ENCODE measurements around the gene PRSS57. TPM values are rescaled to one million over a fixed set of nuclear protein-coding genes. Genes with fewer than 3 reads are reported as not detected.
A peak's percentile ranks its signal among the peaks of the same experiment; 100 is the strongest.

The PRSS57 gene
- total and polyA plus RNA-seq, 2 of the 13 experiments (the other 11 are each of a cell fraction or from before 2014, with no cell fraction given), result 0.12 TPM; not detected in 1

DNA sequence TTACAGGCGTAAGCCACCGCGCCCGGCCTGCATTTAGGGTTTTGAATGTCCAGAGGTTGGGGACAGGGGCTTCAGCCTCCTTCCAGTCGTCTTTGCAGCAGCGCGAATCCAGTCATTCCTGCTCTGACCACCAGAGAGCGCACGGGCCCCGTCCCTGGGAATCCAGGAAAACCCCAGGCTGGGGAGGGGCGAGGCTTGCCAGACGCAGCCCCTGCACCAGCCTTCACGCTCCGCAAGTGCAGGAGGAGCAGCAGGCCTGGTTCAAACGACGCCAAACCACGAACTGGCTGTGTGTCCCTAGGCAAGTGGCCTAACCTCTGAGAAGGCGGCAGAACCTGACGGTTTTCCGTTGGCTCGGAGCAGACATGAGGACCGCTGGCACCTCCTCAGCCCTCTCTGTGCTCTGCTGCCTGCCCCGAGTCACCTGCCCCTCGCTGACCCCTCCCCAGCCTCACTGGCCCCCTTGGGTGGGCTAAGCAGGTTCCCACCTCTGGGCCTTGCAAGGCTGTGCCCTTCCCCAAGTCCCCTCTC is 30.3 kb downstream of the PRSS57 start (continued):
- TF ChIP-seq, protein P1, sequence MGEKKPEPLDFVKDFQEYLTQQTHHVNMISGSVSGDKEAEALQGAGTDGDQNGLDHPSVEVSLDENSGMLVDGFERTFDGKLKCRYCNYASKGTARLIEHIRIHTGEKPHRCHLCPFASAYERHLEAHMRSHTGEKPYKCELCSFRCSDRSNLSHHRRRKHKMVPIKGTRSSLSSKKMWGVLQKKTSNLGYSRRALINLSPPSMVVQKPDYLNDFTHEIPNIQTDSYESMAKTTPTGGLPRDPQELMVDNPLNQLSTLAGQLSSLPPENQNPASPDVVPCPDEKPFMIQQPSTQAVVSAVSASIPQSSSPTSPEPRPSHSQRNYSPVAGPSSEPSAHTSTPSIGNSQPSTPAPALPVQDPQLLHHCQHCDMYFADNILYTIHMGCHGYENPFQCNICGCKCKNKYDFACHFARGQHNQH (CRISPR knock-in tag; IDR thresholded peaks at IDR 0.05), result peak; percentile 52; the same call in 1 of the 2 replicates
- peak; percentile 46; the same call in 1 of the 2 replicates for TF ChIP-seq GATAD2A (CRISPR knock-in tag; IDR thresholded peaks at IDR 0.05)
- 0 out of 2 replicates have a peak, but pooled peaks have one; percentile 42 for TF ChIP-seq ESRRA (CRISPR knock-in tag; IDR thresholded peaks at IDR 0.05; ENCODE audit: low read depth)
- TF ChIP-seq, protein P2, sequence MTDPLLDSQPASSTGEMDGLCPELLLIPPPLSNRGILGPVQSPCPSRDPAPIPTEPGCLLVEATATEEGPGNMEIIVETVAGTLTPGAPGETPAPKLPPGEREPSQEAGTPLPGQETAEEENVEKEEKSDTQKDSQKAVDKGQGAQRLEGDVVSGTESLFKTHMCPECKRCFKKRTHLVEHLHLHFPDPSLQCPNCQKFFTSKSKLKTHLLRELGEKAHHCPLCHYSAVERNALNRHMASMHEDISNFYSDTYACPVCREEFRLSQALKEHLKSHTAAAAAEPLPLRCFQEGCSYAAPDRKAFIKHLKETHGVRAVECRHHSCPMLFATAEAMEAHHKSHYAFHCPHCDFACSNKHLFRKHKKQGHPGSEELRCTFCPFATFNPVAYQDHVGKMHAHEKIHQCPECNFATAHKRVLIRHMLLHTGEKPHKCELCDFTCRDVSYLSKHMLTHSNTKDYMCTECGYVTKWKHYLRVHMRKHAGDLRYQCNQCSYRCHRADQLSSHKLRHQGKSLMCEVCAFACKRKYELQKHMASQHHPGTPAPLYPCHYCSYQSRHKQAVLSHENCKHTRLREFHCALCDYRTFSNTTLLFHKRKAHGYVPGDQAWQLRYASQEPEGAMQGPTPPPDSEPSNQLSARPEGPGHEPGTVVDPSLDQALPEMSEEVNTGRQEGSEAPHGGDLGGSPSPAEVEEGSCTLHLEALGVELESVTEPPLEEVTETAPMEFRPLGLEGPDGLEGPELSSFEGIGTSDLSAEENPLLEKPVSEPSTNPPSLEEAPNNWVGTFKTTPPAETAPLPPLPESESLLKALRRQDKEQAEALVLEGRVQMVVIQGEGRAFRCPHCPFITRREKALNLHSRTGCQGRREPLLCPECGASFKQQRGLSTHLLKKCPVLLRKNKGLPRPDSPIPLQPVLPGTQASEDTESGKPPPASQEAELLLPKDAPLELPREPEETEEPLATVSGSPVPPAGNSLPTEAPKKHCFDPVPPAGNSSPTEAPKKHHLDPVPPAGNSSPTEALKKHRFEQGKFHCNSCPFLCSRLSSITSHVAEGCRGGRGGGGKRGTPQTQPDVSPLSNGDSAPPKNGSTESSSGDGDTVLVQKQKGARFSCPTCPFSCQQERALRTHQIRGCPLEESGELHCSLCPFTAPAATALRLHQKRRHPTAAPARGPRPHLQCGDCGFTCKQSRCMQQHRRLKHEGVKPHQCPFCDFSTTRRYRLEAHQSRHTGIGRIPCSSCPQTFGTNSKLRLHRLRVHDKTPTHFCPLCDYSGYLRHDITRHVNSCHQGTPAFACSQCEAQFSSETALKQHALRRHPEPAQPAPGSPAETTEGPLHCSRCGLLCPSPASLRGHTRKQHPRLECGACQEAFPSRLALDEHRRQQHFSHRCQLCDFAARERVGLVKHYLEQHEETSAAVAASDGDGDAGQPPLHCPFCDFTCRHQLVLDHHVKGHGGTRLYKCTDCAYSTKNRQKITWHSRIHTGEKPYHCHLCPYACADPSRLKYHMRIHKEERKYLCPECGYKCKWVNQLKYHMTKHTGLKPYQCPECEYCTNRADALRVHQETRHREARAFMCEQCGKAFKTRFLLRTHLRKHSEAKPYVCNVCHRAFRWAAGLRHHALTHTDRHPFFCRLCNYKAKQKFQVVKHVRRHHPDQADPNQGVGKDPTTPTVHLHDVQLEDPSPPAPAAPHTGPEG (CRISPR knock-in tag; IDR thresholded peaks at IDR 0.05), result no peak; the same call in 1 of the 2 replicates
- TF ChIP-seq, protein P3, sequence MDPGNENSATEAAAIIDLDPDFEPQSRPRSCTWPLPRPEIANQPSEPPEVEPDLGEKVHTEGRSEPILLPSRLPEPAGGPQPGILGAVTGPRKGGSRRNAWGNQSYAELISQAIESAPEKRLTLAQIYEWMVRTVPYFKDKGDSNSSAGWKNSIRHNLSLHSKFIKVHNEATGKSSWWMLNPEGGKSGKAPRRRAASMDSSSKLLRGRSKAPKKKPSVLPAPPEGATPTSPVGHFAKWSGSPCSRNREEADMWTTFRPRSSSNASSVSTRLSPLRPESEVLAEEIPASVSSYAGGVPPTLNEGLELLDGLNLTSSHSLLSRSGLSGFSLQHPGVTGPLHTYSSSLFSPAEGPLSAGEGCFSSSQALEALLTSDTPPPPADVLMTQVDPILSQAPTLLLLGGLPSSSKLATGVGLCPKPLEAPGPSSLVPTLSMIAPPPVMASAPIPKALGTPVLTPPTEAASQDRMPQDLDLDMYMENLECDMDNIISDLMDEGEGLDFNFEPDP (CRISPR knock-in tag; conservative IDR thresholded peaks at IDR 0.05), result 0 out of 2 replicates have a peak, but pooled peaks have one; percentile 72
- peak; percentile 49; the same call in 1 of the 2 replicates for TF ChIP-seq MYC (CRISPR knock-in tag; IDR thresholded peaks at IDR 0.05; ENCODE audit: borderline replicate concordance)
- peak; percentile 88 for TF ChIP-seq SMC3 (IDR thresholded peaks at IDR 0.05; ENCODE audit: low read length)
- peak; percentile 69; the same call in 1 of the 2 replicates for TF ChIP-seq MAZ (IDR thresholded peaks at IDR 0.05; ENCODE audit: borderline replicate concordance, low read depth, low read length)
- TF ChIP-seq MAZ (CRISPR knock-in tag; IDR thresholded peaks at IDR 0.05; ENCODE audit: low read depth), result peak; percentile 81
- TF ChIP-seq ZBTB21 (CRISPR knock-in tag; IDR thresholded peaks at IDR 0.05), result no peak
- TF ChIP-seq SP5 (CRISPR knock-in tag; IDR thresholded peaks at IDR 0.05; ENCODE audit: borderline replicate concordance, low read depth), result 0 out of 2 replicates have a peak, but pooled peaks have one; percentile 19
- TF ChIP-seq MIXL1 (CRISPR knock-in tag; IDR thresholded peaks at IDR 0.05), result peak; percentile 63; the same call in 1 of the 2 replicates
- peak; percentile 41; the same call in 1 of the 2 replicates for TF ChIP-seq ZNF790 (CRISPR knock-in tag; IDR thresholded peaks at IDR 0.05; ENCODE audit: borderline replicate concordance)
- no peak for TF ChIP-seq TCF7L2 (IDR thresholded peaks at IDR 0.05; ENCODE audit: low read depth, low read length)
- peak; percentile 75 for TF ChIP-seq HIVEP1 (CRISPR knock-in tag; IDR thresholded peaks at IDR 0.05)
- TF ChIP-seq, protein P4, sequence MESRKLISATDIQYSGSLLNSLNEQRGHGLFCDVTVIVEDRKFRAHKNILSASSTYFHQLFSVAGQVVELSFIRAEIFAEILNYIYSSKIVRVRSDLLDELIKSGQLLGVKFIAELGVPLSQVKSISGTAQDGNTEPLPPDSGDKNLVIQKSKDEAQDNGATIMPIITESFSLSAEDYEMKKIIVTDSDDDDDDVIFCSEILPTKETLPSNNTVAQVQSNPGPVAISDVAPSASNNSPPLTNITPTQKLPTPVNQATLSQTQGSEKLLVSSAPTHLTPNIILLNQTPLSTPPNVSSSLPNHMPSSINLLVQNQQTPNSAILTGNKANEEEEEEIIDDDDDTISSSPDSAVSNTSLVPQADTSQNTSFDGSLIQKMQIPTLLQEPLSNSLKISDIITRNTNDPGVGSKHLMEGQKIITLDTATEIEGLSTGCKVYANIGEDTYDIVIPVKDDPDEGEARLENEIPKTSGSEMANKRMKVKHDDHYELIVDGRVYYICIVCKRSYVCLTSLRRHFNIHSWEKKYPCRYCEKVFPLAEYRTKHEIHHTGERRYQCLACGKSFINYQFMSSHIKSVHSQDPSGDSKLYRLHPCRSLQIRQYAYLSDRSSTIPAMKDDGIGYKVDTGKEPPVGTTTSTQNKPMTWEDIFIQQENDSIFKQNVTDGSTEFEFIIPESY (CRISPR knock-in tag; IDR thresholded peaks at IDR 0.05), result 0 out of 2 replicates have a peak, but pooled peaks have one; percentile 44
- peak; percentile 99 for TF ChIP-seq RAD21 (CRISPR knock-in tag; IDR thresholded peaks at IDR 0.05)
- TF ChIP-seq ARNTL (CRISPR knock-in tag; IDR thresholded peaks at IDR 0.05), result no peak
- TF ChIP-seq POGZ (CRISPR knock-in tag; IDR thresholded peaks at IDR 0.05), result peak; percentile 41; the same call in 1 of the 2 replicates

Data from HepG2 (cell line).